Pulmonary artery endothelial cell (primary cell): Measurements from ENCODE around the gene SPNS3. TPM values are rescaled to one million over a fixed set of nuclear protein-coding genes. Genes with fewer than 3 reads are reported as not detected.

Experiments
- DNase-seq: peaks from one replicate; pipeline ENCODE4 v3.0.0-alpha.2; 2011; ENCODE audit warnings: low read depth, low spot score
- total RNA-seq: library from RNA; depleted of rRNA; stranded (reverse); fragments of >200 nt; gene quantifications from 2 replicates; pipeline ENCODE4 v1.2.3, GENCODE V29; 2014

The SPNS3 gene
- total RNA-seq, 1 donor from 2014 or later, result 0.13 TPM

DNA sequence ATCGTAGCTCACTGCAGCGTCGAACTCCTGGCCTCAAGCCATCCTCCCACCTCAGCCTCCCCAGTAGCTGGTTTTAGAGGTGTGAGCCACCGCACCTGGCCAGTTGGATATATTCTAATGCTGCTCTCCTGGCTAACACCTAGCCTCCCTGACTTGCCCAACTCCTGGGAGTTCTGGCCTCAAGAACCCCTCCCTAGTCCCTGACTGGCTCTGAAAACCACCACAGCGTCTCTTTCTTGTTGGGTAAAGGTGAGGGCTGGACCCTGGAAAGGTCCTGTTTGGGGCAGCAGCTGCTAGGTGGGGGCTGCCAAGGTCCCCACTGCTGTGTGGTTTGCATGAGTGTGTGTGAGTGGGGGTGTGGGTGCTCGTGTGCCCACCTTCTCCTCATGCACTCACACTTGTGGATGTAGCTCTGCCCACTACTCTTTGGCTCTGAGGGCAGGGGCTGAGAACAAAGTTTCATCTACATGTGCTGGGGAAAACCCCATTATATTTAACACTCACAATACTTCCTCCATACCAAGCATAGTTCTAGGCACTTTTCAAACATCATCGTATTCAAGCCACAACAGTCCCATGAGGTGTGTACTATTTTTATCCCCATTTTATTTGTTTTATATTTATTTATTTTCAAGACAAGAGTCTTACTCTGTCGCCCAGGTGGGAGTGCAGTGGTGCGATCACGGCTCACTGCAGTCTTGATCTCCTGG, 7.1 kb upstream of the SPNS3 start:
- no peak for DNase-seq

- no peak for DNase-seq
Measured at GRCh38 chr17:4427505-4427904, 6.2 kb upstream of the SPNS3 start.

GRCh38 chr17:4436381-4436780, 2.6 kb downstream of the SPNS3 start:
- DNase-seq, result no peak

DNA sequence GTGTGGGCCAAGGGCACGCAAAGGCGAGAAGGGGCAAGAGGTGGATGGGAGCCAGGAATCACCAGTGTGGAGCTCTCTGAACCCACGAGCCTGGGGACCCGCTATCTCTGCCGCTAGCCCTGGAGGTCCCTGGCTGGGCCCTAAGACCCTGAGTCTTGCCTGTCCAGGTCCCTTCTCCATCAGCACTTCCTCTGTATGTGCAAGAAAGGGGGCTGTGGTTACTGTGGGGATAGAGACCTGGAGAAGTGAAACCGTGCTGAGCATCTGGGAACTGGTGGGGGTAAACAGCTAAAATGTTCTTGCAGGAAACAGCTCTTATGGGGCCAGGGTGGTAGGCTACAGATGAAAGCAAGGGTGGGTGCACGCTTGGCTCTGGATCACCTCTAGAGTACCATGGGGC, 3.1 kb downstream of the SPNS3 start:
- no peak for DNase-seq

GRCh38 chr17:4438162-4438944, 4.6 kb downstream of the SPNS3 start:
- DNase-seq, result no peak

DNA sequence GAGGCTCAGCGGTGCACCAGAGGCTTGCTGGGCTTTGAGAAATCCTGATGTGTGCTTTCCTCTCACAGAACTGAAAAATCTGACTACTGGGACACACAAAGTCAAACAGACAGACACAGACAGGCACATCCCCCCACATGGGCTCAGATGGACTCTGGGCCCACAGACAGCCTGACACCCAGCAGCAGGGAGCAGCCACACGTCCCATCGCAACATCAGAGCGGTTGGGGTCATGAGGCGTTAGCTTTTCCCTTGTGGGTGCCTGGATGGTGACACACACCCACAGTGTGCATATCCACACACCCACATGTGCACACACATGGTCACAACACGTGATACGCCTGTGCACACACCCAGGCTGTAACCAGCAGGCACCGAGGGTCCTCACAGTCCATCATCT, 6.3 kb downstream of the SPNS3 start:
- DNase-seq, result no peak

DNA sequence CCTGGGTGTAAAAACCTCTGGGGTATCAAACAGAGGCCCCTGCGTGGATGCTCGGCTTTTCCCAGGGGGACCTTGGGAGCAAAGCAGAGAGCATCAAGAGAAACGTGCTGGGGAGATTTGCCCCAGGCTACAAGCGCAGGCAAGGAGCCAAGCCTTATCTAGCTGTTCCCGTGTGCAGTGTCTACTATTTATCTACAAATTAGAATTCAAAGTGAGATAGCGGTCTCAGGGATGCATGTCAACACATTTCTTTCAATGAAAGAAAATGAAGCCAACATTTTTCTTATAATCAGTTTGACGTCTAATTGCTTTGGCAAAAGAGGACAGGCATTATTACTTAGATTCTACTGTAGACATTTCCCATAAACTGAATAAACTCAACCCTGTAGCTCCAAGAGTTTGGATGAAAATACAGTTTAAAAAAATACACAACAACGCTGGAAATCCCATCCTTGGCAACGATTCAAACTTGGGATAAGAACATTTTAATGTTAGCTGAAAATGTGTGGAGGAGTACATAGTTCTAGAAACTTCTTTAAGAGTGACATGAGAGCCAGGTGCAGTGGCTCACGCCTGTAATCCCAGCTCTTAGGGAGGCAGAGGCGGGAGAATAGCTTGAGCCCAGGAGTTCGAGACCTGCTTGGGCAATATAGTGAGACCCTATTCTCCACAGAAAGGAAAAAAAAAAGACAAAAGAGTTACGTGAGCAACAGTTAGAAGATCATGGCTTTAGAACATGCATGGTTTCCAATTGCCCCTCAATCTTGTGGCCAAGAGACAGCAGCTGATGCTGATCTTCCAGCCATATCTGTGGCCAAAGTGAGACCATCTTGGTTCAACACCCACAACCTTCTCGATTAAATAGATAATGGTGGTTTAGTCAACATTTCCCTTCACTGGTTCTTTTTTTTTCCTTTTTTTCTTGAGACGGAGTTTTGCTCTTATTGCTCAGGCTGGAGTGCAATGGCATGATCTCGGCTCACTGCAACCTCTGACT, 7.2 kb downstream of the SPNS3 start:
- no peak for DNase-seq

DNA sequence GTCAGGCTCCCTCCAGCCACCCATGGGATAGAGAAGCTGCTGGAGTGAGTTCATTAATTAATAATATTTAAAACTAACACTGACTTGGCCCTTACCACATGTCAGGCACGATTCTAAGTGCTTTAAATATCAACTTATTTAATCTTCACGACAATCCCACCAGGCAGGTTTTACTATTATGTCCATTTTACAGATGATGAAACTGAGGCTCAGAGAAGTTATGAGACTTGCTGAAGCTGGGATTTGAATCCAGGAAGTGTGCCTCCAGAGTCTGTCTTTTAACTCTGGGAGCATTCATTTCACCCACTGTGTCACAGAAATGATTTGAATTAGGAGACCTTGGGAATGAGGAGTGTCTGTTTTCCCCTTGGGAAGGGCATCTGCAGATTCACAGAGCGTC, 8.8 kb downstream of the SPNS3 start:
- no peak for DNase-seq

DNA sequence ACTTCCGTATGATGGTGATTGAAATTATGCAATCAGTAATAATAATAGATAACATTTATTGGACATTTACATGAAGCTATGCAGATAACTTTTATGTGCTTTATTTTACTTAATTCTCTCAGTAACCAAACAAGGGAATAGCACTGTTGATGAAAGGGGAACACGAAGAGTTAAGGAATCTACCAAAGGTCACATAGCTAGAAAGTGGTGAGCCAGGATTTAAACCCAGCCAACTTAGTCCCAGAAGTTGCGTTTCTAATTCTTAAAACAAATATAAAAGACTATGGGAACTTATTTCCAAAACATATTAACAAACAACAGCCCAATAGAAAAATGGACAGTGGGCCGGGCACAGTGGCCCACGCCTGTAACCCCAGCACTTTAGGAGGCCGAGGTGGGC, 9.7 kb downstream of the SPNS3 start:
- DNase-seq, result no peak

- no peak for DNase-seq
Measured at GRCh38 chr17:4444782-4445473, 11.2 kb downstream of the SPNS3 start.

GRCh38 chr17:4445731-4446130, 12.0 kb downstream of the SPNS3 start:
- DNase-seq, result no peak

DNA sequence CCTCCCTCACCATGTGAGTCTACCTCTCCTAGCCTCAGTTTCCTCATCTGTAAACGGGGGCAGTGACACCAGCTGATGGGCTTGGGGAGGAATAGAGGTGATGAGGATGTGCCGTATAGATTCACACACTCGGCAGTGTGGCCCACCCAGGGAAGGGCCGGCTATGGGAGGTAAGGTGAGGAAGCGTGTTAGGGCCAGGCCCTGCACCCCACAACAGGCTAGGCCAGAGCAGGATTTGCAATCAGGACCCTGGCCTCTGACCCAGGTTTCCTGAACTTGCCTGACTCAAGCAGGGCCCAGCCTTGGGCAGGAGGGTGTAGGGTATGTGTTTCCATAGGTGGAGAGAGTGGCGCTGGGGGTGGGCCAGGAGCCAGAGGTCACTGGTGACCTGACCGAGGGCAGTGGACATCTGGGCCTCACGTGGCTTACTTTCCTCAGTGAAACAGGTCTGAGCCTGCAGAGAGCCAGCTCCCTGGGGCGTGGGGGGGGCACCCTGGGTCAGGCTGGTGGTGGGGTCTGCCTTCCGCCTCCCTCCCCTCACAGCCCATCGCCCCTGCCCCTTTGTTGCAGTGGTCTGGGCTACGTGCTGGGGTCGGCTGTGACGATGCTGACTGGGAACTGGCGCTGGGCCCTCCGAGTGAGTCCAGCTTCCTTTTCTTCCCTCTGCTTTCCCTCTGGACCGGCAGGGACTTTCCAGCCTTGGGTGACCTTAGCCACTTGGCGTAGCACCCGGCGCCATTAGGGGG, 12.8 kb downstream of the SPNS3 start:
- no peak for DNase-seq

DNA sequence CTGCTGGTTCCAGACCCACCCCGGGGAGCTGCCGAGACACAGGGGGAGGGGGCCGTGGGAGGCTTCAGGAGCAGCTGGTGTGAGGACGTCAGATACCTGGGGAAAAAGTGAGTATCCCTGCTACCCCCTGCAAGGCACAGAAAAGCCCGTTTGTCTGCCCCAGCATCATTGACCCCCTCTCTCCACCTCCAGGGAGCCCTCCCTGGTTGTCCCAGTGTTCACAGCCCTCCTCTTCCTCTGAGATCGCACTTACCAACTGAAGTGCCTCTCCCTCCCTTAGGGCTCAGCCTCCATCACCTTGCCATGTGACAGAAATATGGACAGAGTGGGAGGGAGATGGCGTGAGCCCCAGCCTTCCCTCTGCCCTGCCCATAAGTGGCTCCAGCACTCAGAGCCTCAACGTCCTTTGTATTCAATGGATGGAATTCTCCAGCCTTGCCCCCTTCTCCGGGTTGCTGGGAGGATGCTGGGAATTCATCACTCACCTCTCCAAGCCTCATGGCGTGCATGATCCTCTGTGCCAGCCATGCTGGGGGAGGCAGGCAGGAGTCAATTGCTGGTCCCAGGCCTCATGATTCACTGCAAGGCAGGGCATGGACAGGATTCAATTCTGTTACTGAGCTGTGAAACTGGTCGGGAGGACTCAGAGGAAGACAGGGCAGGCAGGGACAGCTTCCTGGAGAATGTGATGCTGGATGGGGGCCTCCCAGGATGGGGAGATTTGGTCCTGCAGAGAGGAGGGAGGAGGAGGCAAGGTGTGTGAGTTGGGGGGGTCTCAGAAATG, 14.6 kb downstream of the SPNS3 start:
- no peak for DNase-seq

- no peak for DNase-seq
Measured at GRCh38 chr17:4449736-4450135, 16.0 kb downstream of the SPNS3 start.

DNA sequence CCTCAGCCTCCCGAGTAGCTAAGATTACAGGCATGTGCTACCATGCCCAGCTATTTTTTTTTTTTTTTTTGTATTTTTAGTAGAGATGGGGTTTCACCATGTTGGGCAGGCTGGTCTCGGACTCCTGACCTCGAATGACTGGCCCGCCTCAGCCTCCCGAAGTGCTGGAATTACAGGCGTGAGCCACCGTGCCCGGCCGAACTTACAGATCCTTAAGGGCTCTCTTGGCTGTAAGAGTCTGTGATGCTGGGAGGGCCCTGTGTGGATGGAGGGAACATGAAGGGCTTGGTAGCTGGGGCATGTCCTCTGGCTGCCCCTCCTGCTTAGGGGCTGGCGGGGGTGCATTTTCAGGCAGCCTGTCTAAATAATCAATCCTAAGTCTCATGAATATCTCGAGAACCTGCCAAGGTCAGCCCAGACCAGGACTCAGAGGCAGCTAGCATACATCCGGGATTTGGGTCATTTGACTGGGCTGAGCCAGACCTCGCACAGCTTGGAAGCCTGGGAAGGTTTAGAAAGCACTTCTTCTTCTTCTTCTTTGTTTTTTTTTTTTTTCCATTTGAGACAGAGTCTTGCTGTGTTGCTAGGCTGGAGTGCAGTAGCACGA, 17.1 kb downstream of the SPNS3 start:
- DNase-seq, result no peak

GRCh38 chr17:4453812-4454591, 20.3 kb downstream of the SPNS3 start:
- no peak for DNase-seq

DNA sequence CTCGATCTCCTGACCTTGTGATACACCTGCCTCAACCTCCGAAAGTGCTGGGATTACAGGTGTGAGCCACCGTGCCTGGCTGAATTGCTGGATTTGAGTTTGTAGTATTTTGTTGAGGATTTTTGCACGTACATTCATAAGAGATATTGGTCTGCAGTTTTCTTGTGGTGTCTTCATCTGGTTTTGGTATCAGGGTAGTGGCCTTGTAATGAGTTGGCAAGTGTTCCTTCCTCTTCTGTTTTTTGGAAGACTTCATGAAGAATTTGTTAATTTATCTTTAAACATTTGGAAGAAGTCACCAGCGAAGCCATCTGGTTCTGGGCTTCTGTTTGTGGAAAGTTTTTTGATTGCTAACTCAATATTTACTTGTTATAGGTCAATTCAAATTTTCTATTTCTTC, 26.9 kb downstream of the SPNS3 start:
- no peak for DNase-seq

DNA sequence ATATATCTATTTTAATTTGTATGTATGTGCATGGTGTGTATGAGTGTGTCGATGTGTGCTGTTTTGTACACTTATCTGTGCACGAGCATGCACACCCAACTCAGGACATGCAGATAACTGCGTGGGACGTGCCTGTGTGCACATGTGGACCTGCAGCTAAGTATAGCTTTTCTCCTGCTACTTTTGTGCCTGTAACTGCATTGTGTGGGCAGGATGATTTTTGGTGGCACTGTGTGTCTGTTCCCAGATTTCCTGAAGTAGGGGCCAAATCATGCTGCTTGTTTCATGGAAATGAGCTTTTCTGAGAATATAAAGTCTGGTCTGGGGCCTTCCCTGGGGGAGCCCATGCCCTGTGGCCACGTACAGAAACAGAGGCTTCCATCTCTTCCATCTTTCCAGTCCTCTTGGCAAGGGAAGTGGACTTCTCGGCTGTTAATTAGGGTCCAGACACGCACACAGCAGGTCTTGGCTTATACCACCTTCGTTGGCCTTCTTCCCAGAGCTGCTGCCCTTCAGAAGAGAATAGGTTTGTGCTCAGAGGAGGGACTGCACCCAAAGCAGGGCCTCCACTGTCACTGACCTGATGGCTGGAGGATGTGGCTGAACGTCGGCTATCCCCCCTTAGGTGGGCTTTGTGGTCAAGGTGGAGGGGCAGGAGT, 30.2 kb downstream of the SPNS3 start:
- DNase-seq, result no peak
